Ishikawa (cell line): Measurements from ENCODE around the gene HEATR1.

ENCODE experiments used
- CEBPB ChIP-seq: IDR thresholded peaks from 2 replicates; pipeline ENCODE4 v1.6.1; 2012
- CREB1 ChIP-seq: IDR thresholded peaks from 2 replicates; pipeline ENCODE4 v1.6.1; 2012; ENCODE audit warnings: low read depth
- EP300 ChIP-seq: IDR thresholded peaks from 2 replicates; pipeline ENCODE4 v1.6.1; 2012; ENCODE audit warnings: borderline replicate concordance
- FOXM1 ChIP-seq: IDR thresholded peaks from 2 replicates; pipeline ENCODE4 v1.6.1; 2012; ENCODE audit warnings: low read depth, borderline replicate concordance
- NFIC ChIP-seq: IDR thresholded peaks from 2 replicates; pipeline ENCODE4 v1.6.1; 2012
- RAD21 ChIP-seq: IDR thresholded peaks from 2 replicates; pipeline ENCODE4 v1.6.1; 2012; ENCODE audit warnings: low read depth
- REST ChIP-seq: IDR thresholded peaks from 2 replicates; pipeline ENCODE4 v1.6.1; 2012; ENCODE audit warnings: low read depth, mild to moderate bottlenecking
- TAF1 ChIP-seq: IDR thresholded peaks from 2 replicates; pipeline ENCODE4 v1.6.1; 2012; ENCODE audit warnings: low read depth, mild to moderate bottlenecking
- TCF12 ChIP-seq: IDR thresholded peaks from 2 replicates; pipeline ENCODE4 v1.6.1; 2012; ENCODE audit warnings: low read depth
- TF ChIP-seq, protein P1 (sequence below): IDR thresholded peaks from 2 replicates; pipeline ENCODE4 v1.6.1; 2012

DNA sequence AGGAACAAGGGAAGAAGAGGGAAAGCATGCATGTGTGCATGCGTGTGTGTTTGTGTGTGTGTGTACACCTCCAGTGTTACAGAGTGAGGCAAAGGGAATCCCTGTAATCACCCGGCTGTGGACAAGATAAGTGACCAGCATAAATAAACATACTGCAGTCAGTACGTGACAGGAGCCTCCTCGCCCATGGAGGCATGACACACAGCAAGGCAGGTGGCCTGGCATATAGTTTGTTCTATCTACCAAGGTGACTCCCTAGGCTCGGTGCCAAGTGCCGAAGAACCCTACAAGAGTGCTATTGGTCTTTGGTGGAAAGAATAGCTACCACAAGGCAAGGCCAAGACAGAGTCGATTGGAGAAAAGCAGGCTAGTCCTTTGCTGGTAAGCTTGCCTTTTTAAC lies 31.7 kb upstream of the HEATR1 start:
- no peak for TF ChIP-seq CEBPB
- TF ChIP-seq TAF1: no peak
- TF ChIP-seq, protein P1, sequence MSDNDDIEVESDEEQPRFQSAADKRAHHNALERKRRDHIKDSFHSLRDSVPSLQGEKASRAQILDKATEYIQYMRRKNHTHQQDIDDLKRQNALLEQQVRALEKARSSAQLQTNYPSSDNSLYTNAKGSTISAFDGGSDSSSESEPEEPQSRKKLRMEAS: no peak
- TF ChIP-seq TCF12: no peak
- no peak for TF ChIP-seq RAD21
- TF ChIP-seq EP300: no peak
- TF ChIP-seq FOXM1: no peak
- no peak for TF ChIP-seq CREB1
- TF ChIP-seq NFIC: no peak
- TF ChIP-seq REST: no peak
